ENCODE data around the gene SBNO2. TPM values are rescaled to one million over a fixed set of nuclear protein-coding genes. Genes with fewer than 3 reads are reported as not detected.

SBNO2 gene
- total RNA-seq, 1 experiment from 2014 or later, result 97.8 TPM

DNA sequence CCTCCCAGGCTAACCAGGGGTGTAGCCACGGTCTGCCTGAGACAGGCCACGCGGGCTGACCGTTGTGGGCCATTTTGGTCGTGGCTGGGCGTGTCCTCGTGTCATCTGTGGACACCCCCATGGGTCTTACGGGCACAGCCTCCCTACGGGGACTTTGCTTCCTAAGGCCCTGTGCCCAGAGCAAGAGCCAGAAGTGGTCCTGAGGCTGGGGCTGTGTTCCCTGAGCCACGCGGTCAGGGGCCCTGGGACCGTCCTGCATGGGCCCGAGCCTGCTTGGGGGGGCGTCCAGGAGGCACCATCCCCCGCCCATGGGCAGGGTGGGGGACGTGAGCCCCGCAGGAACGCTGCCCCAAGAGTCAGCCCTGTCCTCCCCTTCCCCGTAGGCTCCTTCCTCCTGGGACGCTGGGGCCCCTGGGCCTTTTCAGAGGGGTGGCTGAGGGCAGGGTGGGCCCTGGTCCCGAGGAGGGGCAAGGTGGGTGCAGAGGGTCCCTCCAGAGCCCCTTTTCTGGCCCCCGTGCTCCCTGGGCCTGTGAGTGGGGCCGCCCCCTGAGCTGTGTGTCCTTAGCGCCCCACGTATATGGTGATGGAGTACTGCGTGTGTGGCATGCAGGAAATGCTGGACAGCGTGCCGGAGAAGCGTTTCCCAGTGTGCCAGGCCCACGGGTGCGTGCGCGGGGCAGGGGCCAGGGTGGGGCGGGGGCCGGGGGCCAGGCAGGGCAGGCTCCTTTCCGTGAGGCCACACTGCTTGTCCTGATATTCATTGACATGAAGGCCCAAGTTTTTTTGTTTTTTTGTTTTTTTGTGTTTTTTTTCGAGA lies 44.9 kb upstream of the SBNO2 start:
- Mint-ChIP-seq H3K36me3 (ENCODE audit: insufficient read depth, unreplicated experiment) (peaks cover 5% of the 10 kb centered on the region), H3K27ac (ENCODE audit: unreplicated experiment) (no peak overlapping the region), H3K9me3 (ENCODE audit: low read depth, unreplicated experiment) (no peaks in the 10 kb centered on the region), H3K4me3 (ENCODE audit: low read depth, unreplicated experiment) (no peak overlapping the region), H3K27me3 (ENCODE audit: unreplicated experiment) (no peaks in the 10 kb centered on the region), H3K4me1 (ENCODE audit: low read depth, unreplicated experiment) (no peaks in the 10 kb centered on the region)
- no peak for TF ChIP-seq CTCF (IDR thresholded peaks at IDR 0.05; ENCODE audit: unreplicated experiment)
- intact Hi-C loops (cut with micrococcal nuclease; ENCODE audit: unreplicated experiment), result no loop called here
- DNase-seq, result no peak
- CTCF ChIA-PET, result no interaction called here
- BruUV-seq (replicated peaks), result no TSS peak

- no TSS peak for BruUV-seq (replicated peaks)
- intact Hi-C loops (cut with micrococcal nuclease; ENCODE audit: unreplicated experiment), result no loop called here
- no peak overlapping the region for H3K4me3 Mint-ChIP-seq (ENCODE audit: low read depth, unreplicated experiment)
- TF ChIP-seq CTCF (IDR thresholded peaks at IDR 0.05; ENCODE audit: unreplicated experiment), result no peak
- no peaks in the 10 kb centered on the region for H3K4me1 Mint-ChIP-seq (ENCODE audit: low read depth, unreplicated experiment)
- no peak overlapping the region for H3K27ac Mint-ChIP-seq (ENCODE audit: unreplicated experiment)
- H3K27me3 Mint-ChIP-seq (ENCODE audit: unreplicated experiment), result no peaks in the 10 kb centered on the region
- H3K36me3 Mint-ChIP-seq (ENCODE audit: insufficient read depth, unreplicated experiment), result peaks cover 15% of the 10 kb centered on the region
- H3K9me3 Mint-ChIP-seq (ENCODE audit: low read depth, unreplicated experiment), result no peaks in the 10 kb centered on the region
- CTCF ChIA-PET, result no interaction called here
- no peak for DNase-seq
These were observed 43.3 kb upstream of the SBNO2 start for GRCh38 chr19:1217366-1217765.

DNA sequence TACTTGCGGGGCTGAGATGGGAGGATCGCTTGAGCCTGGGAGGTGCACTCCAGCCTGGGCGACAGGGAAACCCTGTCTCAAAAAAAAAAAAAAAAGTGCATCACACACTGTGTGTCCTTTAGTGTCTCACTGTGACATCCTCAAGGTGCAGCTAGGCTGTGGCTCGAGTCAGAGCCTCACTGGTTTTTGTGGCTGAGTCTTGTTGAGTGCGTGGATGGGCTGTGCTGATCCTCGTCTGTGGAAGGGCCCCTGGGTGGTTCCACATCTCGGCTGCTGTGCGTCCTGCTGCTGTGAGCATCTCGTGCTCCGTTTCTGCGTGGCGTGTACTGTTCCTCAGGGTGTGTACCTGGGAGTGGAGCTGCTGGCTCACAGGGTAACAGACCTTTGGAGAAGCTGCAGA lies 42.7 kb upstream of the SBNO2 start:
- Mint-ChIP-seq H3K4me3 (ENCODE audit: low read depth, unreplicated experiment) (no peak overlapping the region), H3K4me1 (ENCODE audit: low read depth, unreplicated experiment) (no peaks in the 10 kb centered on the region), H3K9me3 (ENCODE audit: low read depth, unreplicated experiment) (no peaks in the 10 kb centered on the region), H3K27me3 (ENCODE audit: unreplicated experiment) (no peaks in the 10 kb centered on the region), H3K36me3 (ENCODE audit: insufficient read depth, unreplicated experiment) (peaks cover 15% of the 10 kb centered on the region), H3K27ac (ENCODE audit: unreplicated experiment) (no peak overlapping the region)
- BruUV-seq (replicated peaks), result no TSS peak
- DNase-seq, result no peak
- no peak for TF ChIP-seq CTCF (IDR thresholded peaks at IDR 0.05; ENCODE audit: unreplicated experiment)
- CTCF ChIA-PET, result no interaction called here
- intact Hi-C loops (cut with micrococcal nuclease; ENCODE audit: unreplicated experiment), result no loop called here

GRCh38 chr19:1214862-1215731 lies 41.0 kb upstream of the SBNO2 start:
- Mint-ChIP-seq H3K36me3 (ENCODE audit: insufficient read depth, unreplicated experiment) (peaks cover 15% of the 10 kb centered on the region), H3K4me3 (ENCODE audit: low read depth, unreplicated experiment) (no peak overlapping the region), H3K27ac (ENCODE audit: unreplicated experiment) (no peak overlapping the region), H3K9me3 (ENCODE audit: low read depth, unreplicated experiment) (no peaks in the 10 kb centered on the region), H3K27me3 (ENCODE audit: unreplicated experiment) (no peaks in the 10 kb centered on the region), H3K4me1 (ENCODE audit: low read depth, unreplicated experiment) (no peaks in the 10 kb centered on the region)
- CTCF ChIA-PET, result no interaction called here
- no peak for DNase-seq
- BruUV-seq (replicated peaks), result no TSS peak
- intact Hi-C loops (cut with micrococcal nuclease; ENCODE audit: unreplicated experiment), result no loop called here
- no peak for TF ChIP-seq CTCF (IDR thresholded peaks at IDR 0.05; ENCODE audit: unreplicated experiment)
